Non-pigmented ciliary epithelial cell (primary cell): Measurements from ENCODE around the gene DAPK1.
"Not testable (repeated sequence)": the region's sequence is repeated elsewhere in the genome, so short reads cannot be mapped to it uniquely, and the experiment has no call there.

Experiments
- DNase-seq: peaks from one replicate; pipeline ENCODE4 v3.0.0-alpha.2; 2010; ENCODE audit warnings: low read depth

DAPK1 gene

DNA sequence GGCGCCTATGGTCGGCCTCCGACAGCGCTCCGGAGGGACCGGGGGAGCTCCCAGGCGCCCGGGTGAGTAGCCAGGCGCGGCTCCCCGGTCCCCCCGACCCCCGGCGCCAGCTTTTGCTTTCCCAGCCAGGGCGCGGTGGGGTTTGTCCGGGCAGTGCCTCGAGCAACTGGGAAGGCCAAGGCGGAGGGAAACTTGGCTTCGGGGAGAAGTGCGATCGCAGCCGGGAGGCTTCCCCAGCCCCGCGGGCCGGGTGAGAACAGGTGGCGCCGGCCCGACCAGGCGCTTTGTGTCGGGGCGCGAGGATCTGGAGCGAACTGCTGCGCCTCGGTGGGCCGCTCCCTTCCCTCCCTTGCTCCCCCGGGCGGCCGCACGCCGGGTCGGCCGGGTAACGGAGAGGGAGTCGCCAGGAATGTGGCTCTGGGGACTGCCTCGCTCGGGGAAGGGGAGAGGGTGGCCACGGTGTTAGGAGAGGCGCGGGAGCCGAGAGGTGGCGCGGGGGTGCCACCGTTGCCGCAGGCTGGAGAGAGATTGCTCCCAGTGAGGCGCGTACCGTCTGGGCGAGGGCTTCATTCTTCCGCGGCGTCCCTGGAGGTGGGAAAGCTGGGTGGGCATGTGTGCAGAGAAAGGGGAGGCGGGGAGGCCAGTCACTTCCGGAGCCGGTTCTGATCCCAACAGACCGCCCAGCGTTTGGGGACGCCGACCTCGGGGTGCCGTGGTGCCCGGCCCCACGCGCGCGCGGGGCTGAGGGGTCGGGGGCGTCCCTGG, 561 bp downstream of the DAPK1 start:
- DNase-seq, result no peak

DNA sequence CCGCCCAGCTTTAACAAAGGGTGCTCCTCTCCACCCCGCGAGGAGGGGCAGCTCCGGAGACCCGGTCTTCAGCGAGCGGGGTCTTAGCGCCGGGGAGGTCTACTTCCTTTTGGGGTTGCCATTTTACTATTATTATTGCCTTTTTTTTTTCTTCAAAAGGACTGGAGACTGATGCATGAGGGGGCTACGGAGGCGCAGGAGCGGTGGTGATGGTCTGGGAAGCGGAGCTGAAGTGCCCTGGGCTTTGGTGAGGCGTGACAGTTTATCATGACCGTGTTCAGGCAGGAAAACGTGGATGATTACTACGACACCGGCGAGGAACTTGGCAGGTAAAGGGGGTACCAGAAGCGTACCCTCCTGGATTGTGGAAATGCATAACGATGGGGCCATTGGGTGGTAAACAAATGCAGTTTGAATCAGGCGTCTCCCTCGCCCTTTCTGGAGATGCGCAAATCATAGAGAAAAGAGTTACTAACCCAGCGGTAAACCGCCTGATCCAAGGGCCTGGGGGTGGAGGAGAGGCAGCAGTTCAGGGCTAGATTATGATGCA, 1.2 kb downstream of the DAPK1 start:
- no peak for DNase-seq

DNA sequence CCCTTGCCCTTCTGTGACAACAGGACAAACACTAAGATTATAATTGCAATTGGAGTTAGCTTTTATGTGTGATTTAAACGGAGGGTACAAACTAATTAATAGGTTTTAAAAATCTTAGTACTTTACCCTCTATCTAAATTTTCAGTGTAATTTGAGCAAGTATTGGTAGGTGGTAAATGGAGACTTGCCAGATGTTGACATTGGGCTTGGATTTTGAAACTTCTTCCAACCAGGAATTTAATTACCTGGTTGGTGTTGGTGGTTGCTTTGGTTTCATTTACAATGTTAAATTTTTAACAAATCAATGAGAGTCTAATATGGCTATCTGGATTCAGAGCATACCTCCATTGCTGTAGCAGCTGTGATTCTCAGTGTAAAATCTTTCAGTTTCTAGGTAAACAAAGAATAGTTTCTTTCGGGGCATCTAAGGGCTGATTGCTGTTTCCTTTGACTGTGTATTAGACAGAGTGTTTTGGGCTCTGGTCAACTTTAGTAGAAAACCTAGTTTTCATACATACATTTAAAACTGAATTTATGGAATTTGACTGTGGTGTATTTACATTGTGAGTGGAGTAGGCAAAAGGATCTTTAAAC, 1.9 kb downstream of the DAPK1 start:
- no peak for DNase-seq

DNA sequence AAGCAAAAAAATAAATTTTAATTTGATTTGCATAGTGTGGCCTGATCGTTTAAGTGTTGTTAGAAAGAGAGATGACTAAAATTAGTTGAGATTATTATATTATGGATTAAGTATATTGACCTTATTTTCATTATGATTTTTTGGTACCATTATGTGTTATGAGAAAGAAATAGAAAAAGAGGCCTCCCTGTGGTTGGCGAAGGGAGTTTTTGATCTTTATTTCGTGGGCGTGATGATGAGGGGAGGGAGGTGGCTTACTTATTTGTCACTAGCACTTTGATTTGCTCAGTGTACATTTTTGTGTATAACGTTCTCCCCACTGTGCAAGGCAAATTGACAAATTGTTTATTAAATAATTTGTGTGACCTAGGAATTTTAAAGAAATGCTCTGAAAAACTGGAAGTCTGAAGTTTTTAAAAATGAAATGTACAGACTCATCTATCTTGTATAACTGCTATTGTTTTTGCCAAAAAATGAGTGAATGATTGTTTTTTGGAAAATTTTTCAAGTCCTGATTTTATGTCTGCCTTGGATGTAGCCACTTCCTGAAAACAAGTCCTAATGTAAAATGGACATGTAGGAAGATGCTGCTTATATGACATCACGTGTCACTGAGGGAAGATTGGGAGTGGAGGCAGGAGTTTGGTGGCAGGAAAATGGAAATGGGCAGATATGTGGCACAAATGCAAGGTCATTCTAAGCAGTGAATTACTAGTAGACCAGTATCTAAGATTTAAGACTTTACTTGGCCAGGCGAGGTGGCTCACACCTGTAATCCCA, 3.0 kb downstream of the DAPK1 start:
- no peak for DNase-seq

DNA sequence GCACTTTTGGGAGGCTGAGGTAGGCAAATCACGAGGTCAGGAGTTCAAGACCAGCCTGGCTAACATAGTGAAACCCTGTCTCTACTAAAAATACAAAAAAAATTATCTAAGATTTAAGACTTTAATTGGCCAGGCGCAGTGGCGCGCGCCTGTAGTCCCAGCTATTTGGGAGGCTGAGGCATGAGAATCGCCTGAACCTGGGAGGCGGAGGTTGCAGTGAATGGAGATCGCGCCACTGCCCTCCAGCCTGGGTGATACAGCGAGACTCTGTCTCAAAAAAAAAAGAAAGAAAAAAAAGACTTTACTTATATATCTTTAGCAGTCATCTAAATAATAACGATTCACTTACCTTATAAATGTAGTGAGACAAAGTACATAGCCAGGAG, 3.6 kb downstream of the DAPK1 start:
- DNase-seq, result not testable (repeated sequence)

DNA sequence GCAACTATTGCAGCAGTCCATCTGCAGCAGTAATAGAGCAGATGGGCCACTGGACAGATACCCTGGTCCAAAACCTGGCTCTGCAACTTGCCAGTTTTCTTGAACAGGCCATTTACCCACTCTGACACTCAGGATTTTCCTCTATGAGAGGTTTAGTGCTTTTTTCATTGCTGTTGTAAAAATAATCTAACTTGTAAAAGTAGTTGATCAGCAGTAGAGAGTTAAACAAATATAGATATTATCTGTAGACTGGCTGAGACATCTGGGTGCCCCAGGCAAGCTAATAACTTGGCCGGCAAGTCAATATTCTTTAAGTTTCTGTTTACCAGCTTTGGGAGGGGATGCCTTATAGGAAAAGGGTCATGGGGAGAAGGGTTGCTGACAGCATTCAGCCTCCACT, 4.1 kb downstream of the DAPK1 start:
- no peak for DNase-seq

DNA sequence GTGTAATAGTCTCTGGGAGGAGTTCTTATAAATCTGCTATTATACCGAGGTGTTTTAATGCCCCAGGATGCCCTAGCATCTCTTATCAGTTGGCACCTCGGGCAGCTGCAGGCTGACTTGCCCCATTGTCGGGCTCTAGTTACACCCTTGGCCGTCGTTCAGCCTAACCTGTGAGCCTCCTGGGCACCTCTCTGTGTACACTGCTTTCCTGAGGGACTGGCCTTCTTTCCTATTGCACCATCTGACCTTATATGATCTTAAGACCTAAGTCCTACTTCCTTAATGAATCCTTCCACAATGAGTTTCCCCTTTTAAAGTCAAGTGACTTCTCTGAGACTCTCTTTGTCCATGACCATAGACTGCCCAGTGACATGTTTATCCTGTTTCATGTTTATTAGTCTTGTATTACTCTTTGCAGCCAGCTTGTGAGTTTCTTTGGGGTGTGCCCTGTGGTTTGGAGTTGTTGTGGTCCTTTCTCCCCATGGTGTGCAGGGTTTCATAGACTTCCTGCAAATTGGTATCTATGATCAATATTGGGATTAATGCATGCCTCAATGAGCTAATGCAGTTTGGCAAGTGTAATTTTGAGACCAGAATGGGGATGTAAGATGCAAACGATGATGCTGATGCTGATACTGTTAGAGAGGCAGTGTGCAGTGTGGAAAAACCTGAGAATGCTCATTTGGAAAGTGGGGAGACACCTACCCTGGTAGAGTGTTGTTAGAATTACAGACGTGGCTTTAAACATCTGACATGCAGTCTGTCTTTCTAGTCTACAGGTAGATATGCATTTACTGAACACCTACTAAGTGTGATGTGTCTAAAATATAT, 4.9 kb downstream of the DAPK1 start:
- DNase-seq, result no peak

DNA sequence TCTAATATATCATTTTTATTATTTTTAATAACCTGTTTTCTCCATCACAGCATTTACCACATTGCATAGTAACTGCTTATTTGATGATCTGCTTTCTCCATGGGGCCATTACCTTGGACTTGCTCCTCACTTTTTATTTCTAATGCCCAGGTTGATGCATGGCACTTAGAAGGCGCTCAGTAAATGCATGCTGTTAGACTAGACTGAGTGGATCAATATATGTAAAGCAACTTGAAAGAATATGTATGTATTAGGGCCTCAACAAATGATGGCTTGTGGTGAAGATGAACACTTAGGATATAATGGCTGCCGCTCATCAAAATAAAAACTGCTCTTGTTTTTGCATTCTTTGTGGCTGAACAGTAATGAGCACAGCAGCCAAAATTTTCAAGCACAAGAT, 5.8 kb downstream of the DAPK1 start:
- no peak for DNase-seq

DNA sequence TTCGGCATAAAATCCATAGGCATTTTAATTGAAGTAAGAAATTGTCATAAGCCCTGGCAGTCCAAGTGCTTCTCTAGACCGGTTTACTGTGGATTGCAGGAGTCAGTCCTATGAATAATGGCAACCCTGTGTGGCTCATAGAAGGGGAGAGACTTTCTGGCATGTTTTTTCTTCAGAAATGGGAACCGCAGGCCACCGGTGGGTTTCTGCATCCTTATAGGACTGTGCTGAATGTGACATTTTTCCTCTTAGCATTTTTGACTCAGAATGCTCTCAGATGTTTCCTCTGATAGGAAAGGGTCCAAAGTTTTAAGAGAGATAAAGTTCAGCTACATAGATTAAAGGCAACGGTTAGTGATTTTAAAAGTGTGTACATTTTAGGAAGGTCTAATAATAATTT, 6.3 kb downstream of the DAPK1 start:
- no peak for DNase-seq

DNA sequence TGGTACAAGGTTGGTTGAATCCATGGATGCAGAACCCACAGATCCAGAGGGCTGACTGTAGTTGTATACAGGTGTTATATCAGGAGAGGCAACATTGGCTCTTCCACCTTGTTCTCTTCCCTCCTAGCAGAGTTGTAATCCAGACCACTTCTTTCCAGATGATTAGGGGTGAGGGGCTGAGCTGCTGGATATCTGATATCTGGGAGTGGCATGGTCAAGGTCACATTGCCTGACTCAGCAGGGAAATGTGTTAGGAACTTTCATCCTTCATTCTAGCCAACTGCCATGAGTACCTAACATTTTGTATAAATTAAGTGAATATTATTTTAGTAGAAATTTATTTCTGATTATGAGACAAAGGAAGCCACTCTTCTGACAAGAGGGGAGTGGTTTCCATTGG, 7.3 kb downstream of the DAPK1 start:
- DNase-seq, result no peak

DNA sequence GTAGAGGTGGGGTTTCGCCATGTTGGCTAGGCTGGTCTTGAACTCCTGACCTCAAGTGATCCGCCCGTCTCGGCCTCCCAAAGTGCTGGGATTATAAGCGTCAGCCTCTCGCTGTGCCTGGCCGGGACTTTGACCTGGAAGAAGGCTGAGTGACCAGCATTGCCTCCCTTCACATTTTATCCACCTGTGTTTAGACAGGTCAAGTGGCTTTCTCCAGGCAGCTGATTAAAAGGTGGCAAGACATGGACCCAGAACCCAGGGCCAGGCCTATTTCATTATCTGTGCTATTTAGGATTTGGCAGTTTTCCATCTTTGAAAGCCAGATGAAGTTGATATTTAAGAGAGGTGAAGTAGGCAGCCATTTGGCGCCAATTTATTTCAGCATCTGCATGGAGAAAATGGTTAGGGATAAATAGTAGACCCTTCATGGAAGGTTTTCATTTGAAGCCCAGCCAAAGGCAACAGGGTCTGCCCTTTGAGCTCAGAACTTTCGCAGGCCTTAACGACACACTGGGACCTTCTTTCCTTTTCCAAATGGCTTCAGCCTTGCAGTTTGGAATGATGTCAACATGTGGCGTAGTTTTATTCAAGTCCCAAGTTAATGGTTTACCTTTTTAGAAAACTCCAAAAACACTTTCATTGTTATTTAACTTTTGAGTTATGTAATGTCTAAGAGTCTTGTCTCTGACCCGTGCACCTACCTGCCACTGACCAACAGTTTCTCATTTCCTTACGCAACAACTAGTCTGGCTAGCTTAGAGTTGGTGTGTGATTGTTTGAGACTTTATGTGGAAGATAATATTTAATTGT, 8.4 kb downstream of the DAPK1 start:
- no peak for DNase-seq

DNA sequence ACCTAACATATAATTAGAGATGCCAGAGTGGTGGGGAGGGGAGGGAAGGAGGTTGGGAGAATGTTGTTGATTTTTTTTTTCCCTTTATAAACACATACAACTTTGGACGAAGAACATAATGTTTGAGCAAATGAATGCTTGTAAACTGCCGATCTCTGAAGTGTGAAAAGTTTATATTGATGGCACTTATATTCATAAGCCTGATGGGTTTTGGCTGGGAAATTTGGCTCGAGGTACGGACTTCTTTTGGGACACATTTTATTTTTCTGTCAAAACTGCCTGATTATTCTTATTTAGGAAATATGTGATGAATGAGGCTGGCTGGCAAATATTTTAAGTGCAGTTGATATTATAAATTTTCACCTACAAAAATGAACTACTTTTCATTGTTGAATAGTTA, 9.9 kb downstream of the DAPK1 start:
- DNase-seq, result no peak

DNA sequence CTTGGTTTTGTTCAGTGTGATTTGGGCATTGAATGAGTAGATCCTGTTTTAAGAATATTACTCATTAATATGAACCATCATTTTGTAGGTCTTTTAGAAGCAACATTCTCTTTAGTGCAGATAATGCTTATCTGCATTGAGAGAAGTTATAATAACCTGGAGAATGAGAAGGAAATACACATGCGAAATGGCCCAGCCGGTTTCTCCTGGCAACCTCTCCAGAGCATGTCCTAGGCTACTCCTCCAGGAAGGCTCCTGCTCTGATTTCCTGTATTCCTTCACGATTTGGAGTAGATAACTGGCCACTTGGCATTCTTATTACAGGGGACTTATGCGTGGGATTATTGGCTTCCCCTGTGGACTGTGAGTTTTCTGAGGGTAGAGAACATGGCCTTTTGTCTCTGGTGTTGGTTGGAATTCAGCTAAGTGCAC, 12.6 kb downstream of the DAPK1 start:
- no peak for DNase-seq

DNA sequence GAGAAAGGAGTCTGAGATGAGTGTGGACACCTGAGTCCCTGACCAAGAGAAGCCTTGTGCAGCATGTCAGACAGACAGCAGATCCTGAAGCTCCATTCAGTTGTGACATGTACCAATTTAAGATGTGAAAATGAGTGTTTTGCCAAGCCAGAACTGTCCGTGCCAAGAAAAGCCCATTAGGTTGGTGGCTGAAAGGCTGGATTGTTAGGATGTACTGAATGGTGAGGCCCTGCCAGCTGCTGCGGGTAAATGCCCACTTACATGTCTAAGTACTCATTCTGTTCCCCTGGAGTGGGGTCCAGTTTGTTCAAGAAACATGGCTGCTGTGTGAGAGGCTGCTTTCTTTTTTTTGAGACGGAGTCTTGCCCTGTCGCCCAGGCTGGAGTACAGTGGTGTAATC, 14.6 kb downstream of the DAPK1 start:
- DNase-seq, result no peak

DNA sequence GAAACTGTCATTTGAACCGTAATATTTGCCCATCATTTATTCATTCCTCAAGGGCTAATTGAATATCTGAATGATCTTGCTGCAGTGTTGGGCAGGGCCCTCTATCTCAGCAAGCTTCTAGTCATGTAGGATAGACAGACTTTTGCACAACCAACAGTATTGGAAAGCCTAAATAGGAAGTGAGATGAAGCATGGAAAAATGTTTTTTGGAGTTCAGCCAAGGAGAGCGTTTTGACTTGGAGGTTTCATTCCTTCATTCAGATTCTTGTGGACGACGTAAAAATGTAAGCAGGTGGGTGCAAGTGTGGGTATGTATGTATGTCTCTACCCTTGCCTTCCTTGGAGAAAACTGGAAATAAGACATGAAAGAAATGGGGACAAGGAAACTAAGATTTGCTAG, 15.5 kb downstream of the DAPK1 start:
- DNase-seq, result no peak

DNA sequence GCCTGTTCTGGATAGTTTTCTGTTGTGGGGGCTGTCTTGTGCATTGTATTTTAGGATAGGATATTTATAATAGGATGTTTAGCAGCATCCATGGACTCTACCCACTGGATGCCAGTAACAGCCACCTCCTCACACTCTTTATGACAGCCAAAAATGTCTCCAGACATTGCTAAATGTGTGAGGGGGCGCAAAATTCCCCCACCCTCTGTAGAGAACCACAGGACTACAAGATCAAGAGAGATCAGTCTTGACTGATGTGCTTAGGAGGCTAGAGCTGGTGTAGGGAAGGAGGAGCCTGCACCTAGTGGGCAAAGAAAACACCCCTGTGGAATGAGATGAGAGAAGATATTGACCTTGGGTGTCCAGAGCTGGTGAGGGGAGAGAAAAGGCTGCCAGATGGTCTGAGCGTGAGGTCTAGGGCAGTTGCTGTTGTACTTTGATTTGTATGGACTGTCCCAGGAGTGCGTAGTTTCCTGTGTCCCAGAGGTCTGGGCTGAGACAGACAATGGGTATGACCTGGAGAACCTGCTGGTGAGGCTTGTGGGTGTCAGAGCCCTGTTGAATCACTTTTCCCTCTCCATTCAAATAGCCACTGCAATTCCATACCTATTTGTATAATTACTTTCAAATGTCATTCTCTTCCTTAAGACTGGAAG, 16.3 kb downstream of the DAPK1 start:
- DNase-seq, result no peak

DNA sequence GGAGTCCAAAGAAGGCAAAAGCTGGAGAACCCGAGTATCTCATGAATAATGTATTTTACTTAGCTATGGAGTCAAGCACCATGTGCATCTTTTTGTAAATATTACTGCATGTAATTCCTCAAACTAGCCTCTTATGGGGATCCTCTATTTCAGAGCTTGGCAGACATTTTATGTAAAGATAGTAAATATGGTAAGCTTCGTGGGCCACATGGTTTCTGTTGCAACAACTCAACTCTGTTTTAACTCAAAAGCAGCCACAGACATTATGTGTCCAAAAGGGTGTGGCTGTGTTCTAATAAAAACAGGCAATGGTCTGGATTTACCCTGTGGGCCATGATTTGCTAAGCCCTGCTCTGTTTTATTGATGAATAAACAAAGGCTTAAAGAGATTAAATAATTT, 17.3 kb downstream of the DAPK1 start:
- no peak for DNase-seq

DNA sequence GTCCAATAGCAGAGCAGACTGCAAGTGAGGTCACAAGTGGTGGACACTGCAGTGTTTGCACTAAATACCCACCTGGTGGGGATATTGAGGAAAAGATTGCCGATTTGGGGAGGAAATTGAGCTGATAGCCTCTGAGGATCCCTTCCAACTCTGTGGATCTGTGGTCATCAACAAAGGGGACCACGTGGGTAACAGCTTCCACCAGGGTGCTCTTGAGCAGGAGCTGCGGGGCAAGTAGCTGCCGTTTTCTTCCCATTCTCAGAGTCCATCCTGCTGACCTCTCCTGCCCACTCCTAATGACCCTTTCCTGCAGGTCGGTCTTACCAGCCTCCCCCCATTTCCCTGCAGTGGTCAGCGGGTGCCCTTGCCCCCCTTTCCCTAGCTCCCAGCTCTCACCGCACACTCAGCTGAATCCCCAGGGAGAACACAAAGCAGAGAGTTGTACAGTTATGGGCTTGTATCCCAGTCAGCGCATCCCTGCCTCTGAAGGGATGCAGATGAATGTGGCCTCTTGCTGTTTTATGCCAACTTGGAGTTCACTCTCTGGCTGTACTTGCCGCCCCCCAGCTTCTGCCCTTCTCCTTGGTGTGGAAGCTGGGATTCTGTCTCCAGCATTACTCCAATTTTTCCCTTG, 18.0 kb downstream of the DAPK1 start:
- DNase-seq, result no peak

DNA sequence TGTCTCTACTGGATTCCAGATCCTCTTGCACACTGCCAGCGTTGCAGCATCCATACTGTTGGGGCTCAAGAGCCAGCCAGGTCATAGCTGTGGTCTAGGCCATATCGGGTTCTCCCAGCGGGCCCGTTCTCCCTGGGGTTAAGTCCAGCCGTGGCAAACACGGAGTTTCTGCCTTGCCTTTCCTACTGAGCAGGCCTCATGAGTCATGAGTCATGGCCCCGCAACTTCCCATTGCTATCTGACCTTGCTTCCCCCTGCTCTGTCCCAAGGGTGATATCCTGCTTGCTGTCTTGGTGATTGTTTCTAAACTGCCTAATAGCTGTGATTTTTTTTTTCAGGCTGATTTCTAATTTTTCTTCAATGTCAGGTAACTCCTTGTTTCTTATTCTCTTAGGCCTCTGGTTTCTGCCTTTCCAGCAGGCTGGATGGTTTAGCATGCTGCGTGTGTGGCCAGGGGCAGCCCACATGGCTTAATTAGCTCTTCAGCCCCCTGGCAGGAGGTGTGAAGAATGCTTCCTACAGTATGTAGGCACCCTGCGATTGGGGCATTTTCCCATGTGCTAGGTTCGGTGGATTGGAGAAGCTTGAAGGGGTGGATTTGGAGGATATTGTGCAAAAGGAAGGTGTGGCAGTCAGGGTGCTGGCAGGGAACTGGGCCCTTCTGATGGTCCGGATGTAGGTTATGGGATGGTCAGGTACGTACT, 18.7 kb downstream of the DAPK1 start:
- no peak for DNase-seq

DNA sequence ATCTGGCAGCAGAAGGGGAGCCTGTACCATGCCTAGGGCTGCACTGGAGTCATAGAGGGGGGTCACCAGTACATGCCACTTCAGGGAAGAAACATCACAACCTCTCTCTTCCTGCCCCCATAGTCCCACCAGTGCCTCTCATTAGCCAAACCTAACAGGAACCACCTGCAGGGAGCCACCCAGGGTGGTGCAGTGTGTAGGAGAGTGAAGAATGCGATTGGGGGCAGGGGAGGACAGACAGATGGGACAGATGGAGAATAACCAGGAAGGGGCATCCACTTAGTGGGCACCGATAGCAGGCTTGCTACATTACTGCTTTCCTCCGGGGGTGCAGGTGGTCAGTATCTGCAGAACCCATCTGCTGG, 19.2 kb downstream of the DAPK1 start:
- DNase-seq, result no peak
